Activated CD4-positive, alpha-beta memory T cell treated with anti-CD3 and anti-CD28 coated beads, Interleukin-2, amount 10 ng/mL, durations not matched to agents 7 days and 5 days (primary cell): ENCODE results near the gene COL13A1. TPM values are rescaled to one million over a fixed set of nuclear protein-coding genes. Genes with fewer than 3 reads are reported as not detected.
A peak's percentile ranks its signal among the peaks of the same experiment; 100 is the strongest.

ENCODE experiments used
- CTCF ChIA-PET: fragments of 350-600 bp; sonication (Branson Sonifier 250); formaldehyde crosslinking; loops from one replicate; lab custom pipeline; 2021; ENCODE audit warnings: antibody characterized with exemption, inconsistent platforms; lab: Charles Lee
- POLR2A ChIA-PET: fragments of 350-600 bp; sonication (Branson Sonifier 250); formaldehyde crosslinking; loops from one replicate; lab custom pipeline; 2021; ENCODE audit warnings: antibody characterized with exemption; lab: Charles Lee
- DNase-seq: peaks from one replicate; pipeline ENCODE4 v3.0.0-alpha.2; 2020
- H3K27ac Mint-ChIP-seq: one replicate; pipeline ENCODE4 v1.8.0; 2021; ENCODE audit warnings: mild to moderate bottlenecking, mixed read lengths
- H3K27me3 Mint-ChIP-seq: one replicate; pipeline ENCODE4 v1.8.0; 2021; ENCODE audit warnings: mixed read lengths
- H3K36me3 Mint-ChIP-seq: one replicate; pipeline ENCODE4 v1.8.0; 2021; ENCODE audit warnings: low read depth, mixed read lengths
- H3K4me1 Mint-ChIP-seq: one replicate; pipeline ENCODE4 v1.8.0; 2021; ENCODE audit warnings: mixed read lengths
- H3K4me3 Mint-ChIP-seq: one replicate; pipeline ENCODE4 v1.8.0; 2021; ENCODE audit warnings: mild to moderate bottlenecking, mixed read lengths
- H3K9me3 Mint-ChIP-seq: one replicate; pipeline ENCODE4 v1.8.0; 2021; ENCODE audit warnings: mixed read lengths
- total RNA-seq, 2 experiments: library from RNA; stranded (reverse); gene quantifications; one replicate each; pipeline ENCODE4 v1.2.3, GENCODE V29; 2021

The COL13A1 gene
- total RNA-seq, 2 experiments from 2014 or later: not detected

DNA sequence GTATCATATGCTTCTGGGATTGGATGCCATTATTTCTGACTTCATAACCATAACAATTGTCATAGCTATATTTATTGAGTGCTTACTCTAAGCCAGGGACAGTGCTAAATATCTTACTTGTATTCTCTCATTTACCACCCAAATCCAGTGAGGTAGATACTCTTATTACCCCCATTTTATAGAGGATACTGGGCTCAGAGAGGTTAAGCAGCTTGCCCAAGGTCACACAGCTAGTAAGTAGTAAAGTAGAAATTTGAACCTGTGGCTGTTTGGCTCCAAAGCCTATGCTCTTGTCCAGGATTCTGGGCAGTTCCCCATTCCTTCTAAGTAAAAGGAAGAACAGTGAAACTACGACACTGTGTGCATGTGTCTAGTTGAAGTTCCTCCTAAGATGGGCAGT, 56.5 kb downstream of the COL13A1 start:
- Mint-ChIP-seq H3K36me3 (no peaks in the 10 kb centered on the region), H3K27ac (no peak overlapping the region), H3K4me3 (no peak overlapping the region), H3K9me3 (no peaks in the 10 kb centered on the region), H3K27me3 (peaks cover 5% of the 10 kb centered on the region), H3K4me1 (peaks cover 10% of the 10 kb centered on the region)
- ChIA-PET POLR2A (no interaction called here), CTCF (no interaction called here)
- no peak for DNase-seq

GRCh38 chr10:69860271-69860670, 58.6 kb downstream of the COL13A1 start:
- Mint-ChIP-seq H3K4me3 (no peak overlapping the region), H3K27me3 (peaks cover 3% of the 10 kb centered on the region), H3K4me1 (peaks cover 10% of the 10 kb centered on the region), H3K9me3 (no peaks in the 10 kb centered on the region), H3K36me3 (no peaks in the 10 kb centered on the region), H3K27ac (no peak overlapping the region)
- ChIA-PET CTCF (no interaction called here), POLR2A (interaction anchor here (1.4 kb wide), 1 partner anchor 12 kb away, joined by 3 read pairs; no protein-coding TSS in a partner anchor)
- peak; percentile 20 for DNase-seq

DNA sequence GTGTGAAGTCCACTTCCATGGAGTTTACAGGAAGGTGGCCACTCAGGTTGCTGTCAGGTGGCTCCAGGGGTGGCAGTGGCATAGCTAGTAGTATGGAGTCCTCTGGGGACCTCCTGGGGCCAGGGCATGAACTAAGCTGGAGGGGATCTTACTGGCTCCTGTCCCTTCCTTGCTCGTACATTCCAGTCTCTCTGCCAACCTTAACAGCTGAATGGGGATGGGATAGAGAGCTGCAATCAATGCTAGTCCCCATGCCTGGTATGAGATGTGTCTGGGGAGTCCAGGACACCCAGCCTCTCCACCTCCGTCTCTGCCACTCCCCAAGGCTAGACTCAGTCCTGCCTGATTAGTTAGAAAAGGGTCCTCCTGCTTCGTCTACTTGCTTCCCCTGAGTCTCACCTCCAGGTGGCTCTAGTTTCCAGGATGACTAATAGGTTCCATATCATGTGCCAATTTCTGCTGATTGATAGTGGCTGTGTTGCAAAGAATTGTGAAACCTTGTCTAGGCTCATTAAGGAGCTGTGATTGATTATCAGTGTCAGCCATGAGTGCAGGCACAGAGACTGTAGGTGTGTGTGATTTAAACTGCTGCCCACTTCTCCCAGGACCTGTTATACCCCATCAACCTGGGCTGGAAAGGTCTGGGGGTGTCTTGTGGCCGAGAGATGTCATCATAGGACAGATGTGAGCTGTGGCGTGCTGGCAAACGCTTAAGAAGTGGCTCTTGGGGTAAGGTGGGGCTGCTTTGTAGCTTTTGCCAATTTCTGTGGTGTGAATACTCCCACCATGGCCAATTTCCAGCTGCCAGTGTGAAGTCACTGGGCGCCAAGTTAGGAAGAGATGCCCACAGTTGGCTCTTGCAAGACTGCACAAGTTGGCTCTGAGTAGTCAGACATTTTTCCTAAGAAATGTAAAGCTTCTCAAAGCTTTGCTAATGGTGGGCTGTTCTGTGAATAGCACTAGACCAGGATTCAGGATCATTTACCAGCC, 59.8 kb downstream of the COL13A1 start:
- H3K27ac Mint-ChIP-seq: no peak overlapping the region
- ChIA-PET POLR2A (interaction anchor here (1.4 kb wide), 1 partner anchor 14 kb away, joined by 3 read pairs; no protein-coding TSS in a partner anchor), CTCF (interaction anchor here (1.0 to 1.2 kb wide), 2 partner anchors 8 to 72 kb away, joined by 3 to 4 read pairs; no protein-coding TSS in a partner anchor)
- H3K4me1 Mint-ChIP-seq: peaks cover 8% of the 10 kb centered on the region
- H3K27me3 Mint-ChIP-seq: no peaks in the 10 kb centered on the region
- no peaks in the 10 kb centered on the region for H3K36me3 Mint-ChIP-seq
- H3K4me3 Mint-ChIP-seq: no peak overlapping the region
- no peak for DNase-seq
- H3K9me3 Mint-ChIP-seq: no peaks in the 10 kb centered on the region

- Mint-ChIP-seq H3K4me1 (peaks cover 8% of the 10 kb centered on the region), H3K4me3 (no peak overlapping the region), H3K27me3 (no peaks in the 10 kb centered on the region), H3K27ac (no peak overlapping the region), H3K36me3 (no peaks in the 10 kb centered on the region), H3K9me3 (no peaks in the 10 kb centered on the region)
- CTCF ChIA-PET: no interaction called here
- POLR2A ChIA-PET: no interaction called here
- DNase-seq: no peak
These were observed 61.3 kb downstream of the COL13A1 start for GRCh38 chr10:69862882-69863530.

DNA sequence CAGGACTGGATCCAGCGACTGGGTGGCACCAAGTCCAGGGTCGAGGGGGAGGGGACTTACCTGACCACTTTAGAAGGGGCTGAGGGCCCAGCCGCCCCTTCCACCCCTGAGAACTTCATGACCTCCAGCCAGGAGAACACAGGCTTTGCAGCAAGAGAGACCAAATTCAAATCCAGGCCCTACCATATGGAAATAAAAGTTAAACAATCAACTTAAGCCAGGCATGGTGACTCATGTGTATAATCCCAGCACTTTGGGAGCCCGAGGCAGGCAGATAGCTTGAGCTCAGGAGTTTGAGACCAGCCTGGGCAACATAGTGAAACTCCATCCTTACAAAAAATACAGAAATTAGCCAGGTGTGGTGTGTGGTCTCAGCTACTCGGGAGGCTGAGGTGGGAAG, 61.9 kb downstream of the COL13A1 start:
- no peak overlapping the region for H3K4me3 Mint-ChIP-seq
- peaks cover 8% of the 10 kb centered on the region for H3K4me1 Mint-ChIP-seq
- no peaks in the 10 kb centered on the region for H3K27me3 Mint-ChIP-seq
- H3K36me3 Mint-ChIP-seq: no peaks in the 10 kb centered on the region
- DNase-seq: no peak
- ChIA-PET POLR2A (no interaction called here), CTCF (no interaction called here)
- H3K27ac Mint-ChIP-seq: no peak overlapping the region
- no peaks in the 10 kb centered on the region for H3K9me3 Mint-ChIP-seq

- no peak for DNase-seq
- H3K4me3 Mint-ChIP-seq: no peak overlapping the region
- no peaks in the 10 kb centered on the region for H3K9me3 Mint-ChIP-seq
- H3K4me1 Mint-ChIP-seq: peaks cover 8% of the 10 kb centered on the region
- no peaks in the 10 kb centered on the region for H3K36me3 Mint-ChIP-seq
- no peaks in the 10 kb centered on the region for H3K27me3 Mint-ChIP-seq
- no peak overlapping the region for H3K27ac Mint-ChIP-seq
- POLR2A ChIA-PET: no interaction called here
- CTCF ChIA-PET: no interaction called here
These were observed 62.6 kb downstream of the COL13A1 start for GRCh38 chr10:69864321-69864720.

GRCh38 chr10:69865450-69865849, 63.7 kb downstream of the COL13A1 start:
- no peak for DNase-seq
- ChIA-PET CTCF (no interaction called here), POLR2A (no interaction called here)
- Mint-ChIP-seq H3K36me3 (no peaks in the 10 kb centered on the region), H3K4me3 (no peak overlapping the region), H3K27ac (no peak overlapping the region), H3K4me1 (peaks cover 7% of the 10 kb centered on the region), H3K9me3 (no peaks in the 10 kb centered on the region), H3K27me3 (peaks cover 3% of the 10 kb centered on the region)

DNA sequence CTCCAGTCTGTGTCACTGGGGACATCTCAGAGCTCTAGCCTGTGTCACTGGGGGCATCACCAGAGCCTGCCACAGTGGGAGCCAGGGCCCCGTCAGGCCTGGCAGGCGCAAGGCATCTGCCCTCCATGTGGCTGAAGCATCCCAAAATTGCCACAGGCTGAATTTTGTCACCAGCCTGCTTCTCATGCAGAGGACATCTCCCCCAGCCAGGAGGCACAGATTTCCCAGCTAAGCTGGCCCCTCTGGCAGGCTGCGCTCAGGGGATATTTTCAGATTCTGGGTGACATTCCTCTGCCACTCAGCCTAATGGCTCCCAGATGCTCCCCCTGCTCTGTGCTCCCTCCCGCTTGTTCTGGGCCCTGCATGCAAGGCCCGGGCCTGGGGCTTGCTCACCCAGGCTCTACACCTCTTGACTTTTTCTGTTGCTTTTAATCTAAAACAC, 64.6 kb downstream of the COL13A1 start:
- POLR2A ChIA-PET: no interaction called here
- CTCF ChIA-PET: no interaction called here
- Mint-ChIP-seq H3K4me1 (peaks cover 6% of the 10 kb centered on the region), H3K9me3 (no peaks in the 10 kb centered on the region), H3K36me3 (no peaks in the 10 kb centered on the region), H3K27ac (no peak overlapping the region), H3K27me3 (peaks cover 9% of the 10 kb centered on the region), H3K4me3 (no peak overlapping the region)
- DNase-seq: no peak

DNA sequence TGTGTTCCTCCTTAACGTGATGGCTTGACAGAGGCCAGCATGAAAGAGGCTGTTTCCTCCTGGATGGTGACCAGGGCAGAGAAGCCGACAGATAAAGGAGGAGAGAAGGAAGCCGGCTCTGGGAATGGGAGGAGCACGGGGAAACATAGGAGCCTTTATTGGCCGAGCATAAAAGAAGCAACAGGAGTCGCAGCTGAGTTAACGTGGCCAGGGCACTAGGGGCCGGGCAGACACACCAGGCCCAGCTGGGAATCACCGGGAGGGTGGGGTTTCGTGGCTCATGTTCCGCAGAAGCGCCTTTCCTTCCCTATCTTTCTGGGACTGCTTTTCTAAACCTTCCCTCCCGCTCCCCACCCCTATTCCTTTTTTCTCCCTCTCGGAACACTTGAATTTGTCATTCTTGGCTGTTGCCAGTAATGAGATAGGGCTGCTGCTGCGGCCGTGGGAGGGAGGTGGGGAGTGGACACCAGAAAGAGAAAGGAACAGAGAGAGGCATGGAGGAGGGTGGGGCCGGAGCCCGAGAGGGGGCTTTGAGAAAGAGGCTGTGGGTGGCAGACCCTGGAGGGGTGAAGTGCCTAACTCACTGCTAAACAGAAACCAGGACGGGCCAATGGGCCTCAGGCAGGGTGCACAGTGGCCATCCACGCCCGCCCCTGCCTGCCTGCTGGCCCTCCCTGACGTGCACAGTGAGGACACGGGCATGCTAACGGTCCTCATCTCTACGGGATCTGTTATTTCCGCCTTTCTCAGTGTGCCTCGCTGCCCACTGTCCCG, 65.2 kb downstream of the COL13A1 start:
- CTCF ChIA-PET: no interaction called here
- POLR2A ChIA-PET: no interaction called here
- no peak for DNase-seq
- Mint-ChIP-seq H3K4me1 (peaks cover under 1% of the 10 kb centered on the region), H3K9me3 (no peaks in the 10 kb centered on the region), H3K36me3 (no peaks in the 10 kb centered on the region), H3K27ac (no peak overlapping the region), H3K27me3 (peaks cover 9% of the 10 kb centered on the region), H3K4me3 (no peak overlapping the region)

DNA sequence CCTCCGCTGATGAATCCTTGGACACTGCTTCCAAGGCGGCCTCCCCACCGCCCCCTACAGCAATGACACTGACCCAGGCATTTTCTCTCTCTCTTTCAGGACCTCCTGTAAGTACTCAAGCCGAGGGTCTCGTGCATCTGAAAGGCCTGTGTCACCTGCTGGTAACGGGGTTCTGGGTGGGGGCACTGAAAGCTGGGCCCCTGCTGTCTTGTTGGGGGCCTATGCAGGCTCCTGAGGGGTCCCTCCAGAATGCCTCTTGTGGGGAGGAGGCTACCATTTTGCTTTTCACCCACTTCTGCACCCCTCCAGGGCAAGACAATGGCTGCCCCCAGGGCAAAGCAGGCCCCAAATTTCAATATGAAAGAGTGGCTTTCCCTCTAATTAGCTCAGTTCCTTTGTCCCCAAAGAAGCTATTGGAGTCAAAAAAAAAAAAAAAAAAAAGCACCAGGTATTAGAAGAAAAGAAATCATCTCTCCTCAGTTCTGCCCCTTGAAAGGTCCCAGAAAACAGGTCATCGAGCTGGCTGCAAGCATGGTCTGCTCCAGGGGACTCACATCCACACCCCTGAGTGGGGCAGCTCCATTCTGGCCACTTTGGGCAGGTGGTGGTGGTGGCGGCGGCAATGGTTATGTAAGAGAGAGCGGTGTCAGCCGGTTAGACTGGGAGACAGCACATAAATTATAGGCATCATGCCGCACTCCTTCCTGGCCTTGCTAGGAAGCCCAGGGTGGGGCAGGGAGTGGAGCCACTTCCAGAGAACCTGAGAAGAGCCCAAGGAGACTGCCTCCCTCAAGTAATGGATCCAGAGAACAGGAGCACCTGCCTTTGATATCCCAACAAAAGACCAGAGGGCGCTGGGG, 66.2 kb downstream of the COL13A1 start:
- no peaks in the 10 kb centered on the region for H3K4me1 Mint-ChIP-seq
- H3K27me3 Mint-ChIP-seq: peaks cover 12% of the 10 kb centered on the region
- no peak overlapping the region for H3K27ac Mint-ChIP-seq
- no peaks in the 10 kb centered on the region for H3K9me3 Mint-ChIP-seq
- ChIA-PET CTCF (interaction anchor here (1.0 to 1.1 kb wide), 2 partner anchors 47 to 207 kb away, joined by 3 read pairs; no protein-coding TSS in a partner anchor), POLR2A (no interaction called here)
- H3K4me3 Mint-ChIP-seq: no peak overlapping the region
- no peaks in the 10 kb centered on the region for H3K36me3 Mint-ChIP-seq
- no peak for DNase-seq

DNA sequence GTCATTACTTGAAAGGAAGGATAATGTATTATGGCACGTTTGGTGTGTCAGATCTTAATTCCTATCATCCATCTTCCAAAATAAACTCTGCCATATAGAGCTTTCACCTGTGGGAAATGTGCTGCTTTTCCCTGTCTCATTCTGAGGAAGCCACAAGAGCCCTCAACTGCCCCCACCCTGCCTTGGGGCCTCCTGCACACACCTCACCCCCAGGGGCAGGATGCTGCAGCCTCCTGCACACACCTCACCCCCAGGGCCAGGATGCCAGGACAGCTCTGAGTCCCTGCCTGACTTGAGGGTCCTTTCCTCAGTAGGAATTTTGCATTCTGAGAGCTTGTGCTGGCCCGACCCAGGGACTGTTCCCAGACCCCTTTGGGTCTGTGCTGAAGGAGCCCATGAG, 67.1 kb downstream of the COL13A1 start:
- no peak for DNase-seq
- CTCF ChIA-PET: interaction anchor here (1.0 kb wide), 1 partner anchor 206 kb away, joined by 3 read pairs; no protein-coding TSS in a partner anchor
- Mint-ChIP-seq H3K9me3 (no peaks in the 10 kb centered on the region), H3K36me3 (no peaks in the 10 kb centered on the region), H3K4me3 (no peak overlapping the region), H3K27ac (no peak overlapping the region), H3K27me3 (peaks cover 12% of the 10 kb centered on the region), H3K4me1 (no peaks in the 10 kb centered on the region)
- POLR2A ChIA-PET: no interaction called here
